RWPE1 (cell line): ENCODE measurements around the gene SMARCD3.
A peak's percentile ranks its signal among the peaks of the same experiment; 100 is the strongest.

Experiments used
- CTCF ChIA-PET: fragments of 350-600 bp; sonication (Branson Sonifier 250); formaldehyde crosslinking; extraction: SDS; loops from one replicate; lab custom pipeline; 2021; lab: Yijun Ruan, JAX
- POLR2A ChIA-PET: fragments of 400-600 bp; formaldehyde crosslinking; extraction: SDS; loops from one replicate; lab custom pipeline; 2020; ENCODE audit warnings: antibody characterized with exemption; ENCODE audit not compliant: low non-redundant PET; lab: Yijun Ruan, JAX
- DNase-seq: peaks from one replicate; pipeline ENCODE4 v3.0.0; 2012; ENCODE audit warnings: low spot score
- H3K27ac ChIP-seq: fragments of 450-650 bp; 2 replicates; pipeline ENCODE4 v1.5.1; 2017
- CTCF ChIP-seq: fragments of 450-650 bp; conservative IDR thresholded peaks from 2 replicates; pipeline ENCODE4 v1.5.1; 2017; ENCODE audit warnings: low read depth, mild to moderate bottlenecking

SMARCD3 gene

GRCh38 chr7:151247611-151248345, 716 bp downstream of the SMARCD3 start:
- no peak for DNase-seq
- ChIA-PET CTCF (interaction anchor here (0.6 kb wide), 1 partner anchor 63 kb away, joined by 3 read pairs; no protein-coding TSS in a partner anchor), POLR2A (interaction anchor here (1.1 kb wide), 1 partner anchor 29 kb away, joined by 3 read pairs; no protein-coding TSS in a partner anchor)
- peak overlapping the region; percentile 77 for H3K27ac ChIP-seq
- no peak for TF ChIP-seq CTCF

GRCh38 chr7:151246851-151247580, 1.5 kb downstream of the SMARCD3 start:
- CTCF ChIA-PET = interaction anchor here (0.6 kb wide), 1 partner anchor 1375 kb away, joined by 3 read pairs; no protein-coding TSS in a partner anchor
- POLR2A ChIA-PET = interaction anchor here (1.1 kb wide), 1 partner anchor 30 kb away, joined by 3 read pairs; no protein-coding TSS in a partner anchor
- H3K27ac ChIP-seq = peak overlapping the region; percentile 77
- DNase-seq = no peak
- no peak for TF ChIP-seq CTCF

GRCh38 chr7:151246102-151246850, 2.2 kb downstream of the SMARCD3 start:
- no peak for TF ChIP-seq CTCF
- H3K27ac ChIP-seq = peak overlapping the region; percentile 77
- CTCF ChIA-PET = no interaction called here
- POLR2A ChIA-PET = interaction anchor here (1.1 kb wide), 1 partner anchor 31 kb away, joined by 3 read pairs; no protein-coding TSS in a partner anchor
- no peak for DNase-seq

GRCh38 chr7:151245360-151246101, 3.0 kb downstream of the SMARCD3 start:
- ChIA-PET POLR2A (no interaction called here), CTCF (no interaction called here)
- TF ChIP-seq CTCF = peak; percentile 80
- H3K27ac ChIP-seq = no peak overlapping the region
- no peak for DNase-seq

- DNase-seq = no peak
- no peak overlapping the region for H3K27ac ChIP-seq
- POLR2A ChIA-PET = no interaction called here
- CTCF ChIA-PET = interaction anchor here (0.7 to 1.3 kb wide), 4 partner anchors 12 to 119 kb away, joined by 3 to 4 read pairs (median 3); no protein-coding TSS in a partner anchor
- no peak for TF ChIP-seq CTCF
These were observed 3.6 kb downstream of the SMARCD3 start for GRCh38 chr7:151244841-151245346.
